GM23338 (cell line): ENCODE measurements around the gene ATP6V0A4. TPM values are rescaled to one million over a fixed set of nuclear protein-coding genes. Genes with fewer than 3 reads are reported as not detected.

Source experiments
- ATAC-seq: fragments of 200-7000 bp; cut with Tn5 transposase; 3 replicates; pipeline ENCODE4 v1.9.1; 2020
- DNase-seq: peaks from one replicate; pipeline ENCODE4 v3.0.0-alpha.2; 2015; ENCODE audit warnings: low spot score
- H2AFZ ChIP-seq: fragments of 200-600 bp; sonication (generic); 2 replicates; pipeline ENCODE4 v1.8.0; 2016; ENCODE audit warnings: antibody characterized with exemption, mild to moderate bottlenecking, moderate library complexity
- H3F3A ChIP-seq: fragments of 200-600 bp; sonication (generic); replicated peaks from 2 replicates; pipeline ENCODE4 v1.8.0; 2017; ENCODE audit warnings: antibody characterized with exemption, mixed run types, low read depth
- H3K27ac ChIP-seq: fragments of 200-600 bp; sonication (generic); 2 replicates; pipeline ENCODE4 v1.6.1; 2016; ENCODE audit warnings: low read depth
- H3K27me3 ChIP-seq: fragments of 200-600 bp; sonication (generic); 2 replicates; pipeline ENCODE4 v1.8.0; 2016; ENCODE audit warnings: mild to moderate bottlenecking, mixed run types, moderate library complexity; ENCODE audit not compliant: insufficient read depth
- H3K36me3 ChIP-seq: fragments of 200-600 bp; sonication (generic); 2 replicates; pipeline ENCODE4 v1.8.0; 2016; ENCODE audit warnings: mild to moderate bottlenecking; ENCODE audit not compliant: insufficient read depth
- H3K4me1 ChIP-seq: fragments of 200-600 bp; sonication (generic); 2 replicates; pipeline ENCODE4 v1.8.0; 2016; ENCODE audit warnings: mild to moderate bottlenecking, moderate library complexity; ENCODE audit not compliant: insufficient read depth
- H3K4me2 ChIP-seq: fragments of 200-600 bp; sonication (generic); 2 replicates; pipeline ENCODE4 v1.7.1; 2017; ENCODE audit warnings: mixed run types
- H3K4me3 ChIP-seq: fragments of 200-600 bp; sonication (generic); 2 replicates; pipeline ENCODE4 v1.6.1; 2016; ENCODE audit warnings: mixed run types
- H3K79me2 ChIP-seq: fragments of 200-600 bp; sonication (generic); replicated peaks from 2 replicates; pipeline ENCODE4 v1.8.0; 2017; ENCODE audit warnings: mild to moderate bottlenecking; ENCODE audit not compliant: insufficient read depth
- H3K9me2 ChIP-seq: fragments of 200-600 bp; sonication (generic); 2 replicates; pipeline ENCODE4 v1.8.0; 2017; ENCODE audit not compliant: insufficient read depth
- H4K20me1 ChIP-seq: fragments of 200-600 bp; sonication (generic); replicated peaks from 2 replicates; pipeline ENCODE4 v1.8.0; 2017; ENCODE audit warnings: mild to moderate bottlenecking; ENCODE audit not compliant: insufficient read depth
- H3K27ac Mint-ChIP-seq: 2 replicates; pipeline ENCODE4 v1.8.0; 2020; ENCODE audit warnings: inconsistent platforms, mild to moderate bottlenecking, moderate library complexity, mixed read lengths
- H3K27me3 Mint-ChIP-seq: 3 replicates; pipeline ENCODE4 v1.8.0; 2022; ENCODE audit warnings: low read depth, mild to moderate bottlenecking, moderate library complexity, mixed read lengths, inconsistent platforms; ENCODE audit not compliant: insufficient read depth, poor library complexity
- H3K36me3 Mint-ChIP-seq: 3 replicates; pipeline ENCODE4 v1.8.0; 2021; ENCODE audit warnings: low read depth, mild to moderate bottlenecking, inconsistent platforms, moderate library complexity, mixed read lengths
- H3K4me1 Mint-ChIP-seq: 3 replicates; pipeline ENCODE4 v1.8.0; 2020; ENCODE audit warnings: mild to moderate bottlenecking, inconsistent platforms, mixed read lengths
- H3K4me3 Mint-ChIP-seq: 3 replicates; pipeline ENCODE4 v1.8.0; 2021; ENCODE audit warnings: moderate library complexity, mild to moderate bottlenecking, inconsistent platforms, mixed read lengths
- H3K9me3 Mint-ChIP-seq: 3 replicates; pipeline ENCODE4 v1.8.0; 2020; ENCODE audit warnings: moderate library complexity, mild to moderate bottlenecking, inconsistent platforms, mixed read lengths
- EZH2 ChIP-seq: fragments of 200-600 bp; sonication (generic); IDR thresholded peaks from one replicate; pipeline ENCODE4 v1.8.0; 2017; ENCODE audit warnings: antibody characterized with exemption, mild to moderate bottlenecking, low read depth; ENCODE audit not compliant: unreplicated experiment
- EZH2phosphoT487 ChIP-seq: fragments of 200-600 bp; sonication (generic); IDR thresholded peaks from one replicate; pipeline ENCODE4 v1.8.1; 2018; ENCODE audit warnings: antibody characterized with exemption; ENCODE audit not compliant: unreplicated experiment
- JUNB ChIP-seq: IDR thresholded peaks from one replicate; pipeline ENCODE4 v1.6.1; 2016; ENCODE audit warnings: antibody characterized with exemption; ENCODE audit not compliant: unreplicated experiment
- NANOG ChIP-seq: IDR thresholded peaks from 2 replicates; pipeline ENCODE4 v1.6.1; 2016; ENCODE audit warnings: antibody characterized with exemption, borderline replicate concordance
- POLR2AphosphoS5 ChIP-seq: IDR thresholded peaks from 2 replicates; pipeline ENCODE4 v1.6.1; 2016; ENCODE audit warnings: antibody characterized with exemption, low read depth
- STAT1 ChIP-seq: IDR thresholded peaks from one replicate; pipeline ENCODE4 v1.6.1; 2016; ENCODE audit warnings: antibody characterized with exemption; ENCODE audit not compliant: unreplicated experiment
- ZNF114 ChIP-seq: fragments of 250-450 bp; sonication (Bioruptor Pico); IDR thresholded peaks from 2 replicates; pipeline ENCODE4 v1.5.0; 2020; ENCODE audit warnings: mild to moderate bottlenecking, moderate library complexity
- polyA plus RNA-seq: library from polyadenylated mRNA; unstranded; fragments of >200 nt; fragmentation: Nextera tagmentation; extraction: Ambion mirVana; gene quantifications from 2 replicates; pipeline ENCODE4 v1.2.1, GENCODE V29; 2016
- total RNA-seq: library from RNA; depleted of rRNA; stranded (reverse); fragments of >200 nt; shearing (Covaris generic); gene quantifications from 2 replicates; pipeline ENCODE4 v1.2.3, GENCODE V29; 2014
- TF ChIP-seq, protein P1 (sequence below): IDR thresholded peaks from 2 replicates; pipeline ENCODE4 v1.6.1; 2016; ENCODE audit warnings: antibody characterized with exemption
- TF ChIP-seq, protein P2 (sequence below): fragments of 250-450 bp; sonication (Bioruptor Pico); IDR thresholded peaks from 2 replicates; pipeline ENCODE4 v1.5.0; 2020; ENCODE audit warnings: mild to moderate bottlenecking, moderate library complexity

ATP6V0A4 gene
- total and polyA plus RNA-seq, 2 experiments from 2014 or later, result 0.10 to 1.3 TPM

DNA sequence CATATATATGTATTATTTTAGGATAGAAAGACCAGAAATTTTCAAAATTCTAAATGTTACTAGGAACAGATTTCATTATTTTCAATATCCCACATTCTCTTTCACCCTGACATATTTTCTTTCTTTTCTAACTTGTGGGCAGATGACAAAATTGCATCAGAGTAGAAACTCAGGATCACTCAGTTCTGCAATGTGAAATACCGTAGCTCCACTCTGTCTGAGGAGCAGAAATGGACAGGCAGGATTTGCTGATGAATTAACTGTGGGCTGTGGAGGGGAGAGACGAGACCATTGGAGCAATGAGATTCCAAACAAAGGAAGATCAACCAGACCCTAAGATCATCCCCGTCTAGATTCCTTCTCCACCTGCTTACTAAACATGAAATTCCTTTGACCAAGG, 59.9 kb downstream of the ATP6V0A4 start:
- H3K27me3 ChIP-seq, result no peaks in the 10 kb centered on the region
- H2AFZ ChIP-seq, result no peak overlapping the region
- TF ChIP-seq EZH2phosphoT487 (no peak), STAT1 (no peak), EZH2 (no peak), POLR2AphosphoS5 (no peak), NANOG (no peak), JUNB (no peak), ZNF114 (no peak)
- TF ChIP-seq, protein P1, sequence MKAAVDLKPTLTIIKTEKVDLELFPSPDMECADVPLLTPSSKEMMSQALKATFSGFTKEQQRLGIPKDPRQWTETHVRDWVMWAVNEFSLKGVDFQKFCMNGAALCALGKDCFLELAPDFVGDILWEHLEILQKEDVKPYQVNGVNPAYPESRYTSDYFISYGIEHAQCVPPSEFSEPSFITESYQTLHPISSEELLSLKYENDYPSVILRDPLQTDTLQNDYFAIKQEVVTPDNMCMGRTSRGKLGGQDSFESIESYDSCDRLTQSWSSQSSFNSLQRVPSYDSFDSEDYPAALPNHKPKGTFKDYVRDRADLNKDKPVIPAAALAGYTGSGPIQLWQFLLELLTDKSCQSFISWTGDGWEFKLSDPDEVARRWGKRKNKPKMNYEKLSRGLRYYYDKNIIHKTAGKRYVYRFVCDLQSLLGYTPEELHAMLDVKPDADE, result no peak
- TF ChIP-seq, protein P2, sequence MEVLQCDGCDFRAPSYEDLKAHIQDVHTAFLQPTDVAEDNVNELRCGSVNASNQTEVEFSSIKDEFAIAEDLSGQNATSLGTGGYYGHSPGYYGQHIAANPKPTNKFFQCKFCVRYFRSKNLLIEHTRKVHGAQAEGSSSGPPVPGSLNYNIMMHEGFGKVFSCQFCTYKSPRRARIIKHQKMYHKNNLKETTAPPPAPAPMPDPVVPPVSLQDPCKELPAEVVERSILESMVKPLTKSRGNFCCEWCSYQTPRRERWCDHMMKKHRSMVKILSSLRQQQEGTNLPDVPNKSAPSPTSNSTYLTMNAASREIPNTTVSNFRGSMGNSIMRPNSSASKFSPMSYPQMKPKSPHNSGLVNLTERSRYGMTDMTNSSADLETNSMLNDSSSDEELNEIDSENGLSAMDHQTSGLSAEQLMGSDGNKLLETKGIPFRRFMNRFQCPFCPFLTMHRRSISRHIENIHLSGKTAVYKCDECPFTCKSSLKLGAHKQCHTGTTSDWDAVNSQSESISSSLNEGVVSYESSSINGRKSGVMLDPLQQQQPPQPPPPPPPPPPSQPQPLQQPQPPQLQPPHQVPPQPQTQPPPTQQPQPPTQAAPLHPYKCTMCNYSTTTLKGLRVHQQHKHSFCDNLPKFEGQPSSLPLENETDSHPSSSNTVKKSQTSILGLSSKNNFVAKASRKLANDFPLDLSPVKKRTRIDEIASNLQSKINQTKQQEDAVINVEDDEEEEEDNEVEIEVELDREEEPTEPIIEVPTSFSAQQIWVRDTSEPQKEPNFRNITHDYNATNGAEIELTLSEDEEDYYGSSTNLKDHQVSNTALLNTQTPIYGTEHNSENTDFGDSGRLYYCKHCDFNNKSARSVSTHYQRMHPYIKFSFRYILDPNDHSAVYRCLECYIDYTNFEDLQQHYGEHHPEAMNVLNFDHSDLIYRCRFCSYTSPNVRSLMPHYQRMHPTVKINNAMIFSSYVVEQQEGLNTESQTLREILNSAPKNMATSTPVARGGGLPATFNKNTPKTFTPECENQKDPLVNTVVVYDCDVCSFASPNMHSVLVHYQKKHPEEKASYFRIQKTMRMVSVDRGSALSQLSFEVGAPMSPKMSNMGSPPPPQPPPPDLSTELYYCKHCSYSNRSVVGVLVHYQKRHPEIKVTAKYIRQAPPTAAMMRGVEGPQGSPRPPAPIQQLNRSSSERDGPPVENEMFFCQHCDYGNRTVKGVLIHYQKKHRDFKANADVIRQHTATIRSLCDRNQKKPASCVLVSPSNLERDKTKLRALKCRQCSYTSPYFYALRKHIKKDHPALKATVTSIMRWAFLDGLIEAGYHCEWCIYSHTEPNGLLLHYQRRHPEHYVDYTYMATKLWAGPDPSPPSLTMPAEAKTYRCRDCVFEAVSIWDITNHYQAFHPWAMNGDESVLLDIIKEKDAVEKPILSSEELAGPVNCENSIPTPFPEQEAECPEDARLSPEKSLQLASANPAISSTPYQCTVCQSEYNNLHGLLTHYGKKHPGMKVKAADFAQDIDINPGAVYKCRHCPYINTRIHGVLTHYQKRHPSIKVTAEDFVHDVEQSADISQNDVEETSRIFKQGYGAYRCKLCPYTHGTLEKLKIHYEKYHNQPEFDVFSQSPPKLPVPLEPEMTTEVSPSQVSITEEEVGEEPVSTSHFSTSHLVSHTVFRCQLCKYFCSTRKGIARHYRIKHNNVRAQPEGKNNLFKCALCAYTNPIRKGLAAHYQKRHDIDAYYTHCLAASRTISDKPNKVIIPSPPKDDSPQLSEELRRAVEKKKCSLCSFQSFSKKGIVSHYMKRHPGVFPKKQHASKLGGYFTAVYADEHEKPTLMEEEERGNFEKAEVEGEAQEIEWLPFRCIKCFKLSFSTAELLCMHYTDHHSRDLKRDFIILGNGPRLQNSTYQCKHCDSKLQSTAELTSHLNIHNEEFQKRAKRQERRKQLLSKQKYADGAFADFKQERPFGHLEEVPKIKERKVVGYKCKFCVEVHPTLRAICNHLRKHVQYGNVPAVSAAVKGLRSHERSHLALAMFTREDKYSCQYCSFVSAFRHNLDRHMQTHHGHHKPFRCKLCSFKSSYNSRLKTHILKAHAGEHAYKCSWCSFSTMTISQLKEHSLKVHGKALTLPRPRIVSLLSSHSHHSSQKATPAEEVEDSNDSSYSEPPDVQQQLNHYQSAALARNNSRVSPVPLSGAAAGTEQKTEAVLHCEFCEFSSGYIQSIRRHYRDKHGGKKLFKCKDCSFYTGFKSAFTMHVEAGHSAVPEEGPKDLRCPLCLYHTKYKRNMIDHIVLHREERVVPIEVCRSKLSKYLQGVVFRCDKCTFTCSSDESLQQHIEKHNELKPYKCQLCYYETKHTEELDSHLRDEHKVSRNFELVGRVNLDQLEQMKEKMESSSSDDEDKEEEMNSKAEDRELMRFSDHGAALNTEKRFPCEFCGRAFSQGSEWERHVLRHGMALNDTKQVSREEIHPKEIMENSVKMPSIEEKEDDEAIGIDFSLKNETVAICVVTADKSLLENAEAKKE (CRISPR knock-in tag), result no peak
- no peak overlapping the region for H3K27ac ChIP-seq
- DNase-seq (no peak), ATAC-seq (peak; percentile 23; the same call in 2 of the 3 replicates)
- H3F3A ChIP-seq, result no peaks in the 10 kb centered on the region
- H3K27ac Mint-ChIP-seq, result no peak overlapping the region; the same call in 1 of the 2 replicates
- H3K79me2 ChIP-seq, result no peaks in the 10 kb centered on the region
- H3K4me1 ChIP-seq, result no peaks in the 10 kb centered on the region
- no peaks in the 10 kb centered on the region for H3K9me2 ChIP-seq
- H3K36me3 ChIP-seq, result no peaks in the 10 kb centered on the region
- H3K4me2 ChIP-seq, result no peak overlapping the region
- no peak overlapping the region for H3K4me3 Mint-ChIP-seq
- no peak overlapping the region for H3K4me3 ChIP-seq
- peaks cover 17% of the 10 kb centered on the region for H3K4me1 Mint-ChIP-seq
- H4K20me1 ChIP-seq, result no peaks in the 10 kb centered on the region
- peaks cover 6% of the 10 kb centered on the region for H3K27me3 Mint-ChIP-seq
- H3K9me3 Mint-ChIP-seq, result peaks cover 3% of the 10 kb centered on the region; the same call in 1 of the 3 replicates
- 0 out of 3 replicates have a peak, but pooled peaks cover 3% of the 10 kb centered on the region for H3K36me3 Mint-ChIP-seq
